ENCODE measurements around the gene MYLK4. TPM values are rescaled to one million over a fixed set of nuclear protein-coding genes. Genes with fewer than 3 reads are reported as not detected.

Gene MYLK4
- total and polyA plus RNA-seq, 4 experiments from 2014 or later: 0.04 to 0.42 (median 0.31) TPM

- no peaks in the 10 kb centered on the region for H3K4me1 Mint-ChIP-seq
- H3K9me3 Mint-ChIP-seq: peaks cover 0 to 12% (median 2%) of the 10 kb centered on the region in 8 donors
- intact Hi-C loops (cut with micrococcal nuclease): no loop called here
- H3K4me3 Mint-ChIP-seq: no peak overlapping the region
- H3K36me3 Mint-ChIP-seq: peaks cover 0 to 8% of the 10 kb centered on the region in 2 donors
- no peak for DNase-seq
- H3K36me3 ChIP-seq (ENCODE audit: insufficient read depth, low read length): no peaks in the 10 kb centered on the region
- H3K27ac ChIP-seq (ENCODE audit: low read depth, low read length): no peak overlapping the region
- H3K27me3 ChIP-seq (ENCODE audit: insufficient read depth, low read length): no peaks in the 10 kb centered on the region
- no peaks in the 10 kb centered on the region for H3K9me3 ChIP-seq (ENCODE audit: control insufficient read depth in 1 of 2, low read length in 2 of 2)
- H3K27me3 Mint-ChIP-seq: peaks cover 5 to 6% of the 10 kb centered on the region in 2 donors
- ChIA-PET CTCF (ENCODE audit: partially characterized antibody) (no interaction called here), POLR2A (ENCODE audit: partially characterized antibody) (no interaction called here)
- no peak overlapping the region for H3K27ac Mint-ChIP-seq
- no peak overlapping the region for H3K4me3 ChIP-seq (ENCODE audit: low read length in 2 of 2)
- H3K4me1 ChIP-seq (ENCODE audit: insufficient read depth, low read length): no peaks in the 10 kb centered on the region
Measured at GRCh38 chr6:2715737-2716136, 35.0 kb downstream of the MYLK4 start.

DNA sequence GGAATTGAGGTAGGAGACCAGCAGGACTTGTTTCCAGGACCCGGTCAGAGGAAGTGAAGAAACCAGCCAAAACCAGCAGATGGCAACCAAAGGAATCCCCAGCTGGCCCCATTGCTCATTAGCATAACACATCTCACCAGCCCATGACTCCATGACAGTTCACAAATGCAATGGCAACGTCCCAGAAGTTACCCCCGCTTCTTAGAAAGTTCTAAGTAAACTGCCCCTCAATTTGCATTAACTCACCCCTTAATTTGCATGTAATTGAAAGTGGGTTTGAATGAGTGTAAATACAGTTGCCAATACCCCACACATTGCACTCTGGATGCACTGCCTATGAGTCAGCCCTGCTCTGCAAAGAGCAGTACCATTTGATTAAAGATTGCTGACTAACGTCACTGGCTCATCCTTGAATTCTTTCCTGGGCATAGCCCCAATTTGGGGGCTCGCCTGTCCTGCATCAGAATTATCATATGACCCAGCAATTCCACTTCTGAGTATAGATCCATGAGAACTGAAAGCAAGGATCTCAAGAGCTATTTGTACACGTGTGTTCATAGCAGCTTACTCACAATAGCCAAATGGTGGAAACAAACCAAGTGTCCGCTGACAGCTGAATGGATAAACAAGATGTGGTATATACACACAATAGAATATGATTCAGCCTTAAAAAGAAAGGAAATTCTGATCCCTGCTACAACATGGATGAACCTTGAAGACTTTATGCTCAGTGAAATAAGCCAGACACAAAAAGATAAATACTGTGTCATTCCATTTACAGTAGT is 36.4 kb downstream of the MYLK4 start:
- H3K27ac Mint-ChIP-seq: peak overlapping the region in 1 of 7 donors; percentile 4
- ChIA-PET CTCF (ENCODE audit: partially characterized antibody) (no interaction called here), POLR2A (ENCODE audit: partially characterized antibody) (no interaction called here)
- intact Hi-C loops (cut with micrococcal nuclease): no loop called here
- peaks cover 5 to 9% of the 10 kb centered on the region in 2 donors for H3K27me3 Mint-ChIP-seq
- Histone ChIP-seq H3K27ac (ENCODE audit: low read depth, low read length) (no peak overlapping the region), H3K4me3 (ENCODE audit: low read length in 2 of 2) (no peak overlapping the region), H3K9me3 (ENCODE audit: control insufficient read depth in 1 of 2, low read length in 2 of 2) (no peaks in the 10 kb centered on the region), H3K27me3 (ENCODE audit: insufficient read depth, low read length) (no peaks in the 10 kb centered on the region), H3K36me3 (ENCODE audit: insufficient read depth, low read length) (no peaks in the 10 kb centered on the region), H3K4me1 (ENCODE audit: insufficient read depth, low read length) (no peaks in the 10 kb centered on the region)
- H3K9me3 Mint-ChIP-seq: peaks cover 0 to 20% (median 8%) of the 10 kb centered on the region in 8 donors
- no peak for DNase-seq
- no peaks in the 10 kb centered on the region for H3K4me1 Mint-ChIP-seq
- peaks cover 0 to 11% of the 10 kb centered on the region in 2 donors for H3K36me3 Mint-ChIP-seq
- no peak overlapping the region for H3K4me3 Mint-ChIP-seq

DNA sequence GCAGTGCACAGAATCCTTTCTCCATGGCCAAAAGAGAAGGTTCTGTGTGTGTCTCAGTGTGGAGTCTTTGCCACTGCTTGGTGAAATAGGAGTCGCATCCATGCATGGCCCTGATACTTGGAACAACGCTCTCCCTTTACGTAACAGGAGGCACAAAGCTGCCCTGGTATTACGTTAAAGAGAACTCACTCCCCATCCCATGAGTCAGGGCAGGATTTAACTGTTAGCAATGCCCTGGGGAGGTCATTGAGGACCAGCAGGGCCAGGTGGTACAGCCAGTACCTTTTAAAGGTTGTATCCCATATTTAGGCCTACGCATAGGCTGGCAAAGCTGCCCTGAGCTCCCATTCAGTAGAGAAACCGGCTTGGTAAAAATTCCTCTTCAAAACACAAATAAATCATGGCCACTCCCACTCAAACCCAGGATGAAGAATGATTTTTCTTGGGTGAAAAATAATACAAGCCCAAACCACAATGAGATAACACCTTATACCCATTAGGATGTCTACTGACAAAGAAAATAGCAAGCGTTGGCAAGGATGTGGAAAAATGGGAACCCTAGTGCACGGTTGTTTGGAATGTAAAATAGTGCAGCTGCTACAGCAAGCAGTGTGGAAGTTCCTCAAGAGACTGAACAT is 37.1 kb downstream of the MYLK4 start:
- H3K36me3 Mint-ChIP-seq: peaks cover 0 to 7% of the 10 kb centered on the region in 2 donors
- peaks cover 0 to 22% (median 9%) of the 10 kb centered on the region in 8 donors for H3K9me3 Mint-ChIP-seq
- peaks cover 9% of the 10 kb centered on the region in 2 donors for H3K27me3 Mint-ChIP-seq
- no peak for DNase-seq
- intact Hi-C loops (cut with micrococcal nuclease): no loop called here
- CTCF ChIA-PET (ENCODE audit: partially characterized antibody): no interaction called here
- no peaks in the 10 kb centered on the region for H3K4me1 Mint-ChIP-seq
- no peaks in the 10 kb centered on the region for H3K27me3 ChIP-seq (ENCODE audit: insufficient read depth, low read length)
- H3K4me3 ChIP-seq (ENCODE audit: low read length in 2 of 2): no peak overlapping the region
- no peak overlapping the region for H3K27ac ChIP-seq (ENCODE audit: low read depth, low read length)
- no peak overlapping the region for H3K27ac Mint-ChIP-seq
- no peak overlapping the region for H3K4me3 Mint-ChIP-seq
- POLR2A ChIA-PET (ENCODE audit: partially characterized antibody): no interaction called here
- no peaks in the 10 kb centered on the region for H3K9me3 ChIP-seq (ENCODE audit: control insufficient read depth in 1 of 2, low read length in 2 of 2)
- H3K4me1 ChIP-seq (ENCODE audit: insufficient read depth, low read length): no peaks in the 10 kb centered on the region
- H3K36me3 ChIP-seq (ENCODE audit: insufficient read depth, low read length): no peaks in the 10 kb centered on the region

DNA sequence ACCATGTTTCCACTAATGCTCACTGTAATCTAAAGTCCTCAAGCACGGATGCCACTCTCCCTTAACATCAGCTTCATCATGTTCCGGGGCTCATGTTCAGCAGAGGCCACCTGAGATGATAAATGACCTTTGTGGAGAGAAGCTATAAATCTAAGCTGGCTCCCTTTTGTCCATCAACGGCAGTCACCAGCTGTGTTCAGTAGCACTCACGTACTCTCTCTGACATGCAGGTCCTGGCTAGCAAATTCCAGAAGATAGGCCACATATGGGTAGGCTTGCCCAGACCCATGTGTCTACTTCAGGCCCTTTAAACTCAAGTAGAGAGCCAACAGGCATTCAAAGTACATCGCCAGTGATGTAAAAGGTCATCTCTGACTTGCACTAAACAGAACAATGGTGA is 38.6 kb downstream of the MYLK4 start:
- no peaks in the 10 kb centered on the region for H3K4me1 Mint-ChIP-seq
- CTCF ChIA-PET (ENCODE audit: partially characterized antibody): interaction anchor here (1.5 kb wide), 1 partner anchor 38 kb away, joined by 8 read pairs; no protein-coding TSS in a partner anchor
- POLR2A ChIA-PET (ENCODE audit: partially characterized antibody): no interaction called here
- Histone ChIP-seq H3K9me3 (ENCODE audit: control insufficient read depth in 1 of 2, low read length in 2 of 2) (no peaks in the 10 kb centered on the region), H3K4me1 (ENCODE audit: insufficient read depth, low read length) (no peaks in the 10 kb centered on the region), H3K4me3 (ENCODE audit: low read length in 2 of 2) (no peak overlapping the region), H3K36me3 (ENCODE audit: insufficient read depth, low read length) (no peaks in the 10 kb centered on the region), H3K27me3 (ENCODE audit: insufficient read depth, low read length) (no peaks in the 10 kb centered on the region), H3K27ac (ENCODE audit: low read depth, low read length) (no peak overlapping the region)
- H3K36me3 Mint-ChIP-seq: peaks cover 0 to 7% of the 10 kb centered on the region in 2 donors
- peaks cover 9 to 12% of the 10 kb centered on the region in 2 donors for H3K27me3 Mint-ChIP-seq
- peaks cover 0 to 22% (median 9%) of the 10 kb centered on the region in 8 donors for H3K9me3 Mint-ChIP-seq
- DNase-seq: no peak
- intact Hi-C loops (cut with micrococcal nuclease): no loop called here
- H3K27ac Mint-ChIP-seq: no peak overlapping the region
- no peak overlapping the region for H3K4me3 Mint-ChIP-seq

DNA sequence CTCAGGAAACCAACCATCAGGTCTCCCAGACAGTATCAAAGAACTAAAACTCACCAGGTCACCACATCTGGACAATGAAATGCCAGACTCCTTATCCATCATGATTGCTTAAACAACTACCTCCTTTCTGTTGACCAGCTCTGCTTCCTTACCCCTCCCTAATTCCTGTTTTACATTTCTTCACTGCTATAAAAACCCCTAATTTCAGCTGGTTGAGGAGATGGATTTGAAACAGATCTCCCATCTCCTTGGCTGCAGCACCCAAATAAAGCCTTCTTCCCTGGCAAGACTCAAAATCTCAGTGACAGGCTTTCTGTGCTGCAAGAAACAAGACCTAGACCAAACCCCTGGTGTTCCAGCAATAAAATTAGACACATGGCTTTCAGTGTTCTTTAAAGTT is 40.3 kb downstream of the MYLK4 start:
- Histone ChIP-seq H3K27ac (ENCODE audit: low read depth, low read length) (no peak overlapping the region), H3K9me3 (ENCODE audit: control insufficient read depth in 1 of 2, low read length in 2 of 2) (no peaks in the 10 kb centered on the region), H3K27me3 (ENCODE audit: insufficient read depth, low read length) (no peaks in the 10 kb centered on the region), H3K4me1 (ENCODE audit: insufficient read depth, low read length) (no peaks in the 10 kb centered on the region), H3K4me3 (ENCODE audit: low read length in 2 of 2) (no peak overlapping the region), H3K36me3 (ENCODE audit: insufficient read depth, low read length) (no peaks in the 10 kb centered on the region)
- Mint-ChIP-seq H3K4me1 (no peaks in the 10 kb centered on the region), H3K27ac (no peak overlapping the region), H3K36me3 (peaks cover 0 to 7% of the 10 kb centered on the region in 2 donors), H3K27me3 (peaks cover 9 to 12% of the 10 kb centered on the region in 2 donors), H3K9me3 (peaks cover 0 to 22% (median 9%) of the 10 kb centered on the region in 8 donors), H3K4me3 (peak overlapping the region in 1 of 8 donors; percentile 18)
- ChIA-PET CTCF (ENCODE audit: partially characterized antibody) (no interaction called here), POLR2A (ENCODE audit: partially characterized antibody) (no interaction called here)
- DNase-seq: no peak
- intact Hi-C loops (cut with micrococcal nuclease): no loop called here

DNA sequence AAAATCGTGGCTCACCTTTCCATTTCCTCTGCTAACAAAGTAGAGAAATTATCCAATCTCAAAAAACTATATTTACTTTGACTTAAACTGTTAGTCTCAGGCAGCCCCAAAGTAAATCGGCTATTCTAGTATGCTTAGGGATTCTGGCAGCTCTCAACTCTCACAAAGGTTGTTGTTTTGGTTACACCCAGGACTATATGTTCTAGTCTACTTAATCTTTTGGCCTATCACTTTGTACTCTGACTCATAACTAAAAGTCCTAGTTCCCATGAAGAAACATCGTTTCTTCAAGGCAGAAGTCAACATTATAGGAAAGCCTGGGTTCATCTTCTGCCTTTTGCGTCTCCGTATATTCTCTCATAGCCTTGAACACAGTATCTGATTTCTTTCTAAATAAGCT is 42.3 kb downstream of the MYLK4 start:
- H3K36me3 ChIP-seq (ENCODE audit: insufficient read depth, low read length): no peaks in the 10 kb centered on the region
- peaks cover 10 to 14% of the 10 kb centered on the region in 2 donors for H3K27me3 Mint-ChIP-seq
- no peak for DNase-seq
- H3K4me3 ChIP-seq (ENCODE audit: low read length in 2 of 2): no peak overlapping the region
- no peaks in the 10 kb centered on the region for H3K27me3 ChIP-seq (ENCODE audit: insufficient read depth, low read length)
- H3K9me3 ChIP-seq (ENCODE audit: control insufficient read depth in 1 of 2, low read length in 2 of 2): no peaks in the 10 kb centered on the region
- H3K27ac ChIP-seq (ENCODE audit: low read depth, low read length): no peak overlapping the region
- intact Hi-C loops (cut with micrococcal nuclease): no loop called here
- POLR2A ChIA-PET (ENCODE audit: partially characterized antibody): no interaction called here
- H3K36me3 Mint-ChIP-seq: peaks cover 0 to 7% of the 10 kb centered on the region in 2 donors
- no peak overlapping the region for H3K27ac Mint-ChIP-seq
- no peaks in the 10 kb centered on the region for H3K4me1 ChIP-seq (ENCODE audit: insufficient read depth, low read length)
- H3K4me3 Mint-ChIP-seq: no peak overlapping the region
- peaks cover 0 to 22% (median 9%) of the 10 kb centered on the region in 8 donors for H3K9me3 Mint-ChIP-seq
- no peaks in the 10 kb centered on the region for H3K4me1 Mint-ChIP-seq
- CTCF ChIA-PET (ENCODE audit: partially characterized antibody): no interaction called here

DNA sequence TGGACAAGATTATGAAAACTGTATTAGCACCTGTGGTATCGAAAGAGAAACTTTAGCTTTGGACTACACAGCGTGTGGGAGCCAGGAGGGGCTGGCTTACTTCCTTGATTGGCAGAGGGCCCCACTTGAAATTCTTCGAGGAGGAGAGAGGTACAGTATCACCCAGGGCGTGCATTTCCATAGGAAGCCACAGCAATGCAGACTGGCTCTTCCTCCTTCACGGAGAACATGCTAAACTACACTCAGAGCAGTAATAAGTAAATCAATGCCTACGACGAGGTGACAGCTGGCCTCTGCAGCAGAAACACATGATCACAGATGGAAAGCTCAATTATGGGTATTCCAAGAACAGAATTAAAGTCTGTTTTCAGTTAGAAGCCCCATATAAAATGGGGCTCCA is 44.2 kb downstream of the MYLK4 start:
- Histone ChIP-seq H3K36me3 (ENCODE audit: insufficient read depth, low read length) (no peaks in the 10 kb centered on the region), H3K27ac (ENCODE audit: low read depth, low read length) (no peak overlapping the region), H3K4me1 (ENCODE audit: insufficient read depth, low read length) (no peaks in the 10 kb centered on the region), H3K4me3 (ENCODE audit: low read length in 2 of 2) (no peak overlapping the region), H3K27me3 (ENCODE audit: insufficient read depth, low read length) (no peaks in the 10 kb centered on the region), H3K9me3 (ENCODE audit: control insufficient read depth in 1 of 2, low read length in 2 of 2) (no peaks in the 10 kb centered on the region)
- peaks cover 10 to 16% of the 10 kb centered on the region in 2 donors for H3K27me3 Mint-ChIP-seq
- no peak for DNase-seq
- intact Hi-C loops (cut with micrococcal nuclease): no loop called here
- no peaks in the 10 kb centered on the region for H3K4me1 Mint-ChIP-seq
- H3K36me3 Mint-ChIP-seq: peaks cover 0 to 7% of the 10 kb centered on the region in 2 donors
- POLR2A ChIA-PET (ENCODE audit: partially characterized antibody): no interaction called here
- peaks cover 0 to 16% (median 9%) of the 10 kb centered on the region in 8 donors for H3K9me3 Mint-ChIP-seq
- CTCF ChIA-PET (ENCODE audit: partially characterized antibody): no interaction called here
- no peak overlapping the region for H3K27ac Mint-ChIP-seq
- no peak overlapping the region for H3K4me3 Mint-ChIP-seq
